CD4-positive, alpha-beta T cell (primary cell): ENCODE results near the gene S100A4. TPM values are rescaled to one million over a fixed set of nuclear protein-coding genes. Genes with fewer than 3 reads are reported as not detected.

ENCODE experiments used
- ATAC-seq: fragments of 200-7000 bp; cut with Tn5 transposase; one replicate; pipeline ENCODE4 v1.10.0; 2022; ENCODE audit warnings: mild to moderate bottlenecking; ENCODE audit not compliant: poor library complexity
- CTCF ChIA-PET: fragments of 350-600 bp; sonication (Branson Sonifier 250); formaldehyde crosslinking; loops from one replicate; lab custom pipeline; 2021; ENCODE audit warnings: antibody characterized with exemption, inconsistent platforms; lab: Charles Lee
- POLR2A ChIA-PET: fragments of 350-600 bp; sonication (Branson Sonifier 250); formaldehyde crosslinking; loops from one replicate; lab custom pipeline; 2021; ENCODE audit warnings: antibody characterized with exemption, inconsistent platforms; lab: Charles Lee
- DNase-seq, 14 experiments: peaks; one replicate each; pipeline ENCODE4 v3.0.0-alpha.2; 2013 to 2020; ENCODE audit warnings: mixed read lengths in 2 of 14
- H3K27ac ChIP-seq, 2 donors: one replicate each; pipeline versions ENCODE4 v1.5.1 to v1.7.0; 2013; ENCODE audit warnings: low read length in 2 of 2, low read depth in 1 of 2, mild to moderate bottlenecking in 1 of 2
- H3K27me3 ChIP-seq, 2 experiments: 1 replicate in 1 of 2; 2 replicates in 1 of 2; pipeline versions ENCODE4 v1.6.1 to v1.7.0; 2013; ENCODE audit warnings: low read length in 2 of 2, control low read depth in 1 of 2, mild to moderate bottlenecking in 1 of 2, moderate library complexity in 1 of 2; ENCODE audit not compliant: insufficient read depth in 2 of 2, control insufficient read depth in 1 of 2
- H3K36me3 ChIP-seq: one replicate; pipeline ENCODE4 v1.6.1; 2013; ENCODE audit warnings: low read length, control low read depth; ENCODE audit not compliant: insufficient read depth
- H3K4me1 ChIP-seq: one replicate; pipeline ENCODE4 v1.6.1; 2013; ENCODE audit warnings: low read length, control low read depth; ENCODE audit not compliant: insufficient read depth
- H3K4me3 ChIP-seq: one replicate; pipeline ENCODE4 v1.5.1; 2013; ENCODE audit warnings: mild to moderate bottlenecking, low read length, moderate library complexity
- H3K9me3 ChIP-seq, 2 experiments: 1 replicate in 1 of 2; 2 replicates in 1 of 2; pipeline versions ENCODE4 v1.6.1 to v1.7.0; 2013; ENCODE audit warnings: low read length in 2 of 2, mild to moderate bottlenecking in 2 of 2, control low read depth in 1 of 2, moderate library complexity in 1 of 2; ENCODE audit not compliant: control insufficient read depth in 1 of 2, insufficient read depth in 1 of 2
- H3K27ac Mint-ChIP-seq: one replicate; pipeline ENCODE4 v1.8.0; 2020; ENCODE audit warnings: mixed read lengths
- H3K27me3 Mint-ChIP-seq: one replicate; pipeline ENCODE4 v1.8.0; 2021; ENCODE audit warnings: mixed read lengths
- H3K36me3 Mint-ChIP-seq: one replicate; pipeline ENCODE4 v1.8.0; 2021; ENCODE audit warnings: low read depth, mixed read lengths
- H3K4me1 Mint-ChIP-seq: one replicate; pipeline ENCODE4 v1.8.0; 2021; ENCODE audit warnings: low read depth, mixed read lengths
- H3K4me3 Mint-ChIP-seq: one replicate; pipeline ENCODE4 v1.8.0; 2020; ENCODE audit warnings: mild to moderate bottlenecking, mixed read lengths
- H3K9me3 Mint-ChIP-seq: one replicate; pipeline ENCODE4 v1.8.0; 2020; ENCODE audit warnings: mixed read lengths
- CTCF ChIP-seq: fragments of 200-600 bp; IDR thresholded peaks from one replicate; pipeline ENCODE4 v1.8.0; 2022; ENCODE audit warnings: antibody characterized with exemption, mild to moderate bottlenecking
- intact Hi-C, 2 experiments: fragments of 100-400 bp; cut with DNase I in 1 of 2; cut with micrococcal nuclease in 1 of 2; formaldehyde crosslinking; loops; one replicate each; pipeline versions ENCODE4 v1.15.1 to v1.9.0; 2023 to 2025; cut with DNase I, micrococcal nuclease
- total RNA-seq, 174 experiments: library from RNA in 2 of 174; stranded (reverse) in 2 of 174; gene quantifications; one replicate each; pipeline ENCODE4 v1.2.3 and lab custom pipeline; 2021 to 2026

Gene S100A4
- total RNA-seq, 2 experiments from 2014 or later, result 297 to 299 TPM

GRCh38 chr1:153507926-153508583 lies 37.6 kb downstream of the S100A4 start:
- DNase-seq (no peak), ATAC-seq (no peak)
- TF ChIP-seq CTCF, result no peak
- H3K36me3 Mint-ChIP-seq, result no peaks in the 10 kb centered on the region
- no peaks in the 10 kb centered on the region for H3K27me3 ChIP-seq
- intact Hi-C loops, result loop anchor here in 1 of 2 experiments (2.0 kb wide), 1 partner anchor 479 kb away; the partner anchor contains the start of gene RAB13
- ChIA-PET CTCF (interaction anchor here (6.6 kb wide), 1 partner anchor 61 kb away, joined by 36 read pairs; no protein-coding TSS in a partner anchor), POLR2A (no interaction called here)
- no peaks in the 10 kb centered on the region for H3K27me3 Mint-ChIP-seq
- H3K27ac ChIP-seq, result no peak overlapping the region
- H3K9me3 ChIP-seq, result no peaks in the 10 kb centered on the region
- H3K4me3 Mint-ChIP-seq, result no peak overlapping the region
- peaks cover 7% of the 10 kb centered on the region for H3K4me1 ChIP-seq
- no peak overlapping the region for H3K4me3 ChIP-seq
- peaks cover 8% of the 10 kb centered on the region for H3K4me1 Mint-ChIP-seq
- no peaks in the 10 kb centered on the region for H3K36me3 ChIP-seq
- no peak overlapping the region for H3K27ac Mint-ChIP-seq
- no peaks in the 10 kb centered on the region for H3K9me3 Mint-ChIP-seq

GRCh38 chr1:153506831-153507413 lies 38.7 kb downstream of the S100A4 start:
- H3K4me1 Mint-ChIP-seq, result peaks cover 8% of the 10 kb centered on the region
- H3K27ac Mint-ChIP-seq, result no peak overlapping the region
- no peaks in the 10 kb centered on the region for H3K27me3 Mint-ChIP-seq
- Histone ChIP-seq H3K36me3 (no peaks in the 10 kb centered on the region), H3K27ac (no peak overlapping the region), H3K27me3 (no peaks in the 10 kb centered on the region), H3K9me3 (no peaks in the 10 kb centered on the region), H3K4me1 (peaks cover 7% of the 10 kb centered on the region), H3K4me3 (no peak overlapping the region)
- no peaks in the 10 kb centered on the region for H3K9me3 Mint-ChIP-seq
- no peaks in the 10 kb centered on the region for H3K36me3 Mint-ChIP-seq
- intact Hi-C loops, result no loop called here
- DNase-seq (no peak), ATAC-seq (no peak)
- no peak for TF ChIP-seq CTCF
- ChIA-PET CTCF (no interaction called here), POLR2A (no interaction called here)
- H3K4me3 Mint-ChIP-seq, result no peak overlapping the region

- DNase-seq (no peak), ATAC-seq (no peak)
- Histone ChIP-seq H3K36me3 (no peaks in the 10 kb centered on the region), H3K4me3 (no peak overlapping the region), H3K27me3 (no peaks in the 10 kb centered on the region), H3K9me3 (no peaks in the 10 kb centered on the region), H3K4me1 (peaks cover 7% of the 10 kb centered on the region), H3K27ac (no peak overlapping the region)
- H3K27me3 Mint-ChIP-seq, result no peaks in the 10 kb centered on the region
- H3K4me1 Mint-ChIP-seq, result peaks cover 7% of the 10 kb centered on the region
- intact Hi-C loops, result no loop called here
- ChIA-PET CTCF (no interaction called here), POLR2A (no interaction called here)
- H3K4me3 Mint-ChIP-seq, result no peak overlapping the region
- H3K36me3 Mint-ChIP-seq, result no peaks in the 10 kb centered on the region
- no peak overlapping the region for H3K27ac Mint-ChIP-seq
- no peaks in the 10 kb centered on the region for H3K9me3 Mint-ChIP-seq
- no peak for TF ChIP-seq CTCF
These were observed 39.2 kb downstream of the S100A4 start for GRCh38 chr1:153506386-153506785.
